ENCODE data around the gene C1orf94.

The C1orf94 gene

GRCh38 chr1:34149501-34149900 lies 27.2 kb upstream of the C1orf94 start:
- H3K4me3 ChIP-seq: no peak overlapping the region
- TF ChIP-seq CTCF (IDR thresholded peaks at IDR 0.05): no peak
- H3K27ac ChIP-seq: no peak overlapping the region
- no peak for DNase-seq (ENCODE audit: low spot score)

GRCh38 chr1:34153246-34153645 lies 23.5 kb upstream of the C1orf94 start:
- no peak overlapping the region for H3K27ac ChIP-seq
- no peak overlapping the region for H3K4me3 ChIP-seq
- TF ChIP-seq CTCF (IDR thresholded peaks at IDR 0.05): no peak
- no peak for DNase-seq (ENCODE audit: low spot score)

- Histone ChIP-seq H3K27ac (no peak overlapping the region), H3K4me3 (no peak overlapping the region)
- no peak for DNase-seq (ENCODE audit: low spot score)
- no peak for TF ChIP-seq CTCF (IDR thresholded peaks at IDR 0.05)
These were observed 20.8 kb upstream of the C1orf94 start for GRCh38 chr1:34155860-34156259.

- TF ChIP-seq CTCF (IDR thresholded peaks at IDR 0.05): no peak
These were observed 20.0 kb upstream of the C1orf94 start for GRCh38 chr1:34156739-34157138.

GRCh38 chr1:34162852-34163766 lies 13.6 kb upstream of the C1orf94 start:
- Histone ChIP-seq H3K27ac (no peak overlapping the region), H3K4me3 (peak overlapping the region; percentile 71)
- TF ChIP-seq CTCF (IDR thresholded peaks at IDR 0.05): peak; percentile 48
- no peak for DNase-seq (ENCODE audit: low spot score)

More at GRCh38 chr1:34156739-34157138, 20.0 kb upstream of the C1orf94 start:
- Histone ChIP-seq H3K27ac (no peak overlapping the region), H3K4me3 (no peak overlapping the region)
- DNase-seq (ENCODE audit: low spot score): no peak

GRCh38 chr1:34163792-34164731 lies 12.6 kb upstream of the C1orf94 start:
- no peak for TF ChIP-seq CTCF (IDR thresholded peaks at IDR 0.05)
- DNase-seq (ENCODE audit: low spot score): no peak
- H3K4me3 ChIP-seq: peak overlapping the region; percentile 71
- H3K27ac ChIP-seq: no peak overlapping the region
